Right renal pelvis (tissue), 4 donors: Measurements from ENCODE around the gene MAPRE2. TPM values are rescaled to one million over a fixed set of nuclear protein-coding genes. Genes with fewer than 3 reads are reported as not detected.

Experiments
- DNase-seq, 4 donors: peaks; one replicate each; pipeline ENCODE4 v3.0.0-alpha.2; 2013; ENCODE audit warnings: low read depth in 4 of 4, low spot score in 3 of 4, missing footprints in 1 of 4
- polyA plus RNA-seq, 4 donors: library from polyadenylated mRNA; unstranded; fragments of 120-200 nt; gene quantifications; one replicate each; pipeline ENCODE4 v1.2.1, GENCODE V29; 2013; ENCODE audit not compliant: insufficient read length in 4 of 4

Gene MAPRE2
- polyA plus RNA-seq, 4 donors, result 28.4 to 32.2 (median 30.4) TPM

- no peak for DNase-seq
Observed at GRCh38 chr18:35172009-35172408, 130.8 kb downstream of the MAPRE2 start.

GRCh38 chr18:35172451-35173035, 131.3 kb downstream of the MAPRE2 start:
- no peak for DNase-seq

- DNase-seq, result no peak
Observed at GRCh38 chr18:35174093-35174731, 133.0 kb downstream of the MAPRE2 start.

GRCh38 chr18:35174745-35175144, 133.5 kb downstream of the MAPRE2 start:
- no peak for DNase-seq

GRCh38 chr18:35176925-35177324, 135.7 kb downstream of the MAPRE2 start:
- no peak for DNase-seq

GRCh38 chr18:35178260-35178659, 137.0 kb downstream of the MAPRE2 start:
- no peak for DNase-seq

- DNase-seq, result no peak
Observed at GRCh38 chr18:35179906-35180305, 138.7 kb downstream of the MAPRE2 start.

GRCh38 chr18:35180455-35180854, 139.2 kb downstream of the MAPRE2 start:
- DNase-seq, result no peak

GRCh38 chr18:35182151-35182550, 140.9 kb downstream of the MAPRE2 start:
- no peak for DNase-seq

- DNase-seq, result no peak
Observed at GRCh38 chr18:35183886-35184285, 142.7 kb downstream of the MAPRE2 start.

GRCh38 chr18:35185771-35186170, 144.6 kb downstream of the MAPRE2 start:
- DNase-seq, result no peak

GRCh38 chr18:35186291-35187034, 145.2 kb downstream of the MAPRE2 start:
- no peak for DNase-seq

GRCh38 chr18:35189510-35189909, 148.3 kb downstream of the MAPRE2 start:
- DNase-seq, result no peak

GRCh38 chr18:35190948-35191697, 149.9 kb downstream of the MAPRE2 start:
- no peak for DNase-seq

- no peak for DNase-seq
Observed at GRCh38 chr18:35191698-35192025, 150.4 kb downstream of the MAPRE2 start.

GRCh38 chr18:35192415-35192814, 151.2 kb downstream of the MAPRE2 start:
- no peak for DNase-seq

Other genes with a start within 250 kb of the MAPRE2 start
- gene ZNF397, start 199.6 kb downstream of the MAPRE2 start, polyA plus RNA-seq, result 10 to 100 TPM; 45.4 to 58.2 (median 50.1) TPM
- gene ZSCAN30, start 248.8 kb downstream of the MAPRE2 start, polyA plus RNA-seq, result 10 to 100 TPM; 32.7 to 42.5 (median 37.1) TPM